Effector memory CD4-positive, alpha-beta T cell (primary cell): ENCODE measurements around the gene SEMA3D.

Source experiments
- DNase-seq, 3 donors: peaks; one replicate each; pipeline ENCODE4 v3.0.0-alpha.2; 2020
- H3K27ac ChIP-seq: 2 replicates; pipeline ENCODE4 v1.7.0; 2013; ENCODE audit warnings: mild to moderate bottlenecking, low read length, moderate library complexity; ENCODE audit not compliant: insufficient read depth, poor library complexity, severe bottlenecking
- H3K27me3 ChIP-seq: replicated peaks from 2 replicates; pipeline ENCODE4 v1.7.0; 2013; ENCODE audit warnings: mild to moderate bottlenecking, low read length; ENCODE audit not compliant: insufficient read depth, control insufficient read depth, poor library complexity, severe bottlenecking
- H3K36me3 ChIP-seq: 2 replicates; pipeline ENCODE4 v1.7.0; 2013; ENCODE audit warnings: mild to moderate bottlenecking, low read length, moderate library complexity; ENCODE audit not compliant: control insufficient read depth, insufficient read depth
- H3K4me1 ChIP-seq: 2 replicates; pipeline ENCODE4 v1.7.0; 2013; ENCODE audit warnings: low read length, mild to moderate bottlenecking; ENCODE audit not compliant: control insufficient read depth, insufficient read depth, poor library complexity, severe bottlenecking
- H3K4me3 ChIP-seq: 2 replicates; pipeline ENCODE4 v1.7.0; 2013; ENCODE audit warnings: low read length, low read depth, mild to moderate bottlenecking; ENCODE audit not compliant: insufficient read depth, poor library complexity, severe bottlenecking
- H3K9me3 ChIP-seq: 2 replicates; pipeline ENCODE4 v1.7.0; 2013; ENCODE audit warnings: mild to moderate bottlenecking, low read length, moderate library complexity; ENCODE audit not compliant: control insufficient read depth
- total RNA-seq, 3 donors: gene quantifications; one replicate each; lab custom pipeline; 2026; lab: John Stamatoyannopoulos, UW

Gene SEMA3D
- 0 reads per million in 3 donors for total RNA-seq

DNA sequence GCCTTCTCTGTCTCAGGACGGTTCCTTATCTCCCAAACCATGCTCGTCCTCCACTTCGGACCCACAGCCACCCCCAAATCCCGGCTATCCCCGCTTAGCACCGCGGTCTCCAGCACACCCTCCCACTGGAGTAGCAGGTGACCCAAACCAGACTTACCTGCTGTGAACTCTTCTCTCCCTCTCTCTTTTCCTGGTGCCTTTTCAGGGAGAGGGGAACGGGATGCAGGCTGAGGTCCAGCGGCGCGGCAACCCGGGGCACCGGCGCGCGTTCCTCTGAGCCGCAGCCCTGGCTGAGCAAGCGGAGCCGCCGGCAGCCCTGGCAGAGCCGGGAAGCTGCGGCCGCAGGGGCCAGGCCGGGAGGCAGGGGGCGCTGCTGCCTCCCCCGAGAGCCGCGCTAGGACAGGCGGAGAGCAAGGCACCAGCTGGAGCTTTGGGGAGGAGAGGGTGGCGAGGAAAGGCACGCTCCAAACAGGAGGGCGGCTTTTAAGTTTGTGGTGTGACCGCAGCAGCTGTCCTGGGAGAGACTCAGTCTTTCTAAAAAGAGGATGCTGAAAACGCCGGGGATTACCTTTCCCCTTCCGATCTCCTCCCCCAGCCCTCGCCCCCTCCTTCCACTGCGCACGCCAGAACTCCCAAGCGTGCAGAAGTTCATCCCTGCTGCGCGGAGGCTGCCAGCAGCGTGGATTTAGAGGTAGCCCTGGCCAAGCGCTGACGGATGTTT, at the start of gene SEMA3D:
SEMA3D (minus strand) TSS at position 536 of the 721 bp plus-strand sequence. CDS start 65,165 bp downstream, outside the sequence.
- no peaks in the 10 kb centered on the region for H3K36me3 ChIP-seq
- no peak within 1 kb of the TSS for H3K27ac ChIP-seq
- H3K9me3 ChIP-seq = no peaks in the 10 kb centered on the region
- H3K4me1 ChIP-seq = no peaks in the 10 kb centered on the region
- H3K4me3 ChIP-seq = no peak within 1 kb of the TSS
- no peaks in the 10 kb centered on the region for H3K27me3 ChIP-seq
- DNase-seq = no peak

DNA sequence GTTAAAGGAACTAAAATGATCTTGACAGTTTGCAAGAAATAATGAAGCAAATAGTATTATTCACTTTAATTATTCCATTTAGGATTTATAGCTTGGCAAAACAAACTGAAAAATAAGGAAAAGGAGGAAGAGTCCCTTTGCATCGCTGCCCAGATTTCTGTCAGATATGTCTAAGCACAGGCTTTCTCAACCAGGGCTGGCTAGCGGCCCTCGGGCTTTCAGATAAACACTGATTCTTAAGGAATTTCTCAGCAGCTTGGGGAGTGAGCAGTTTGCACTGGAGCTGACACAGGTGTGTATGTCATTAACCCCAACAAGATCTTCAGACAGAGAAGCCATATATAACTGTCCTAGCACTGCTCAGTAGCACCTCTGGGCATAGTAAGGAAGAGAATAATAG, 47.9 kb upstream of the SEMA3D start:
- Histone ChIP-seq H3K27me3 (no peaks in the 10 kb centered on the region), H3K36me3 (no peaks in the 10 kb centered on the region), H3K4me3 (no peak overlapping the region), H3K27ac (no peak overlapping the region), H3K9me3 (no peaks in the 10 kb centered on the region), H3K4me1 (no peaks in the 10 kb centered on the region)
- no peak for DNase-seq

DNA sequence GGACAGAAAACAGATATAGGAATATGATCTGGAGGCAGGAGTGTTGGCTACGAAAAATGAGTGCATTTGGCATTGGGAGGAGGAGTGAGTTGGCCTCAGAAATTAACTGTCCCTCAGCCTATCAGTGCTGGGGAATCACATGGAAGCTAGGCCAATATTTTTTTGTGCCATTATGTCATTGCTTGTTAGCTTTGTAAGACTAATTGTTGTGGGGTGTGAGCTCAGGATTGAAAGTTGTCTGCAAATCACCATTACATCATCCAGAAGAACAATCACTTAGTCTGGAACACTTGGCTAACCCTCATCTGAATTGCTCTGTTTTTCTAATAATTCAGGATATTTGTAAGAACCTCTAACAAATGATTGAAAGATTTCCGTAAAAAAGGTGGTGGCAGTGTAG, 45.2 kb upstream of the SEMA3D start:
- Histone ChIP-seq H3K27ac (no peak overlapping the region), H3K4me3 (no peak overlapping the region), H3K27me3 (no peaks in the 10 kb centered on the region), H3K9me3 (no peaks in the 10 kb centered on the region), H3K36me3 (no peaks in the 10 kb centered on the region), H3K4me1 (no peaks in the 10 kb centered on the region)
- no peak for DNase-seq

DNA sequence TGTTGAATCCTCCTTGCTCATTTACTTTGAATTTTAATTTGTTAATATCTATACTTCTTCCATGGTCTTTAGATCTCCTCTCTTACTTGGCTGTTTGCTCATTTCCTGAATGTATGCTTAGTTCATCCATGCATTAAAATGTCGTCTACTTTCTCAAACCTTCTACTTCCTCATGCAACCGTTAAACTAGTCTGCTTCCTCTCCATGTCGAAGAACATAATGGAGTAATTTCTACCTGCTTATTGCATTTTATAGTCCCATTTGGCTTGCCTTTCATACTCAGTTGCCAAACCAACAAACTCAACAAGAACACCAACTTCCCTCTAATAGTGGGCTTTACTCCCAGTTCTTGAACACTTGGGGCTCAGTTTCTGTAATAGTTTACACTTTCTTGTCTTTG, 43.8 kb upstream of the SEMA3D start:
- H3K27ac ChIP-seq = no peak overlapping the region
- H3K4me3 ChIP-seq = no peak overlapping the region
- H3K27me3 ChIP-seq = no peaks in the 10 kb centered on the region
- no peaks in the 10 kb centered on the region for H3K36me3 ChIP-seq
- no peak for DNase-seq
- H3K4me1 ChIP-seq = no peaks in the 10 kb centered on the region
- no peaks in the 10 kb centered on the region for H3K9me3 ChIP-seq

DNA sequence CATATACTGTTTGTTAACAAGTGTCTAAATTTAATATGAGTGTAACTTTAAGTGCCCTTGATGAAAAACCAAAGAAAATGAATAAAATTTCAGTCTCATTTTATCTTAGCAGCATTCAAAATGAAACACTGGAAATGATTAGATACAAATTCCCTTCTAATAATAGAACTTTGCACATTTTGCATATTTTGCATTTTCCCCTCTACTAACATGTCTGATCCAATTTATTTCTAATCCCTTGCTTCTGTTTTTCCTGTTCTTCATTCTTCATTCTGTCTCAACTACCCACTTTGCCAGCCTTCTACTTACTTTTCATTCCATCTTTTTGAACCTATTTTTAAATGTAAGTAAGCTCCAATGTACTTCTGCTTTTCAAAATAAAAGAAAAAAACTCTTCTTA, 42.7 kb upstream of the SEMA3D start:
- no peaks in the 10 kb centered on the region for H3K36me3 ChIP-seq
- no peak overlapping the region for H3K4me3 ChIP-seq
- H3K4me1 ChIP-seq = no peaks in the 10 kb centered on the region
- no peak overlapping the region for H3K27ac ChIP-seq
- DNase-seq = no peak
- no peaks in the 10 kb centered on the region for H3K27me3 ChIP-seq
- no peaks in the 10 kb centered on the region for H3K9me3 ChIP-seq

DNA sequence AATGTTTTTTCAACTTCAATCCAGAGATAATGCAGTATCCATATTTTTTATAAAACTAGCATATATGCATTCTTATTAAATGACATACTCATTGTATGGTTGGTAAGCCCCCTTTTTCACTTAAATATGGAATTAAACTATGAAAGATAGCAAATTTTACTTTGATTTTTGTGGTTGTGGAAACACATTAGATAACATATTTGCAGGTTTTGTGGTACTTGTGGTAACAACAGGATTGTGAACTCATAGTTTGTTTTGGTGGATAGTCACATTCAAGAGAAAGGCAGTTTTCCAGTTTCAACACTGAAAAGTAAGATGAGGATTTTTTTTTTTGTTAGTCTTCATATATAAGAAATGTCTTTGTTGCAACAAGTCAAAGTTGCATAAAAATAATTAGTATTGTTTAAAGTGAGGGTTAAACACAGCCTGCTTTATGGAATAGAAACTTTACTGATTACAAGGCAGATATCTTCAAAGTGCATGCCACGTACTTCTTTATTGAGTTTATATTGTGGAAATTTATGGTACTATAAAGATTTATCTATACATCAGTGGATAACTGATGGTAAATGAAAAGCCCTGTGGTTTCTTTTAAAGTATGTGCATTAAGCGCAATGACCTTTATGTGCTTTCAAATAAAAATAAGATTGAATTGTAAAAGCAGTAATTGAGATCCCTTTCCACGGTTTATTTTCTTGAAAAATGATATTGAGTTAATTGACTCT, 39.7 kb upstream of the SEMA3D start:
- Histone ChIP-seq H3K4me1 (no peaks in the 10 kb centered on the region), H3K4me3 (no peak overlapping the region), H3K27me3 (no peaks in the 10 kb centered on the region), H3K36me3 (no peaks in the 10 kb centered on the region), H3K9me3 (no peaks in the 10 kb centered on the region), H3K27ac (no peak overlapping the region)
- no peak for DNase-seq

DNA sequence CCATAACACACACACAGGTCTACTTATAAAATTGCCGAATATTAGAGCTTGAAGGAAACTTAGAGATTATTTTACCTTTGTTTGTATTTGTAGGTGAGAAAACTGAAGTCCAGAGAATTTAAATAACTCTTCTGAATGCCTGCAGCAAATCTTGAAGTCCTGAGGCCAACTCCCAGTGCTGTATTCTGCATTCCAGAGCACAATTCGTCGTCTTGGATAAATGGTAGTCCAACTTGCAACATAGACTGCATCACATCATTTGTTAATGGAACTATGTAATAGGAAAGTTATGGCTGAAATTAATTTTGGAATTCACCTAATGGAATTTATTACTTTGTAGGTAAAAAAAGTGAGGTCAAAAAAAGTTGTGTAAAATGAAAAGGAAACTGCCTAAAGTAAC, 37.3 kb upstream of the SEMA3D start:
- DNase-seq = no peak
- H3K27me3 ChIP-seq = no peaks in the 10 kb centered on the region
- no peak overlapping the region for H3K27ac ChIP-seq
- no peaks in the 10 kb centered on the region for H3K4me1 ChIP-seq
- no peaks in the 10 kb centered on the region for H3K9me3 ChIP-seq
- no peaks in the 10 kb centered on the region for H3K36me3 ChIP-seq
- H3K4me3 ChIP-seq = no peak overlapping the region

DNA sequence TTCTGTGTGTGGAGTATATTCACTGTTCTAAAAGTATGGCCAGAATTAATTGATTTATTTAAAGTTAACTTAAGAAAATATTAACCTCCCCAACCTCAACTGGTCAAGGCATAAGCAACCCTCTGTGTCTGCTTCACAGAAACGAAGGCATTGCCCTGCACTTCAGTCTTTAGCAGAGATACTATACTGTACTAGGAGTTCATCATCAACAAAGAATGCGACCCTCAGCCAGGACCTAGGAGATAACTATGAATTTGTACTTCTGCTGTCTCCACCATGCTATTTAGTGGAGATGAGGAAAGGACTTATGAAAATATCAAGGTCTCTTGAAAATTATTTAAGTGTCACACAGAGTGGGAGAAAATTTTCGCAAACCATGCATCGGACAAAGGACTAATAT, 35.7 kb upstream of the SEMA3D start:
- H3K4me3 ChIP-seq = no peak overlapping the region
- DNase-seq = no peak
- H3K9me3 ChIP-seq = no peaks in the 10 kb centered on the region
- H3K4me1 ChIP-seq = no peaks in the 10 kb centered on the region
- no peak overlapping the region for H3K27ac ChIP-seq
- no peaks in the 10 kb centered on the region for H3K27me3 ChIP-seq
- no peaks in the 10 kb centered on the region for H3K36me3 ChIP-seq

DNA sequence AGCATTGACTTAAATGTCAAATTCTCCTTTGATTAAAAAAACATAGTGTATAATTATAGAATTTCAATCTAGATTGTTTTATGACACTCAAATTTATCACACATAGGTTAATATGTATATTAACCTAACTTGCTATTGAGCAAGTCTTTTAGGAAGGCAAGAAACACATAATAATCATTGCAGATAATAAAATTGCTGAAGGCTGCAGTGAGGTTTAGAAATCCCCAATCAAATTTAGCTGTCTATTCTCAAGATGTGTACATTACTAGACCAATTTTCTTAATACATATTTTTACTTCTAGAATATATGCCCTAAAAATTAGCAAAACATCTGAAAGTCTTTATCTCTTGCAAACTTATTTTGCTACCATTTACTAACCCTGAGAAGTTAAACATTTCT, 34.9 kb upstream of the SEMA3D start:
- H3K27me3 ChIP-seq = no peaks in the 10 kb centered on the region

DNA sequence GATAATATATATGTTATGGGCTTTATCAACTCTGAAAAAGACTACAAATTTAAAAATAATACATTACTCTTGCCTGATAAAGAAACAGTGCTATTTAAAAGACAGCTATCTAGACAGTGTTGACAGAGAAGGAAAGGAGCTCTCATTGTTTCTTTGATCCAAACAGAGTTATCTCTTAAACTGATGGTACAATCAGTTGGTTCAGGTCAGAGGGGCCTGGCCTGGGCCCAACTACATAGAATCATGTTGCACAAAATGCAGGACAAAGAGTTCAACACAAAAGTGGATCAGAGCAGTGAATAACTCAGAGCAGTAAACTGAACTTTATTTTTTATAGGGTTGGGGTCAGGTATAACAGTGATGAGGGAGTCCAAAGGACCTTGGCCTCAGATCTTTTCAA, 33.8 kb upstream of the SEMA3D start:
- Histone ChIP-seq H3K27me3 (no peaks in the 10 kb centered on the region), H3K4me1 (no peaks in the 10 kb centered on the region)
- DNase-seq = no peak

More for the DNA sequence above, 34.9 kb upstream of the SEMA3D start:
- DNase-seq = no peak
- Histone ChIP-seq H3K27ac (no peak overlapping the region), H3K4me1 (no peaks in the 10 kb centered on the region), H3K9me3 (no peaks in the 10 kb centered on the region), H3K4me3 (no peak overlapping the region), H3K36me3 (no peaks in the 10 kb centered on the region)

More for the DNA sequence above, 33.8 kb upstream of the SEMA3D start:
- no peak overlapping the region for H3K27ac ChIP-seq
- H3K9me3 ChIP-seq = no peaks in the 10 kb centered on the region
- no peak overlapping the region for H3K4me3 ChIP-seq
- no peaks in the 10 kb centered on the region for H3K36me3 ChIP-seq
